DOHH2 (cell line): ENCODE data around the gene FANCL.
"Not testable (repeated sequence)": the region's sequence is repeated elsewhere in the genome, so short reads cannot be mapped to it uniquely, and the experiment has no call there.

Experiments
- H3F3A ChIP-seq: fragments of 200-600 bp; sonication (generic), shearing (Covaris generic); 2 replicates; pipeline ENCODE4 v1.6.0; 2016; ENCODE audit warnings: antibody characterized with exemption, mild to moderate bottlenecking; ENCODE audit not compliant: control insufficient read depth, insufficient read depth
- H3K27ac ChIP-seq: fragments of 200-600 bp; sonication (generic); 2 replicates; pipeline ENCODE4 v1.5.1; 2014; ENCODE audit warnings: low read depth, mild to moderate bottlenecking, low read length, moderate library complexity
- H3K27me3 ChIP-seq: fragments of 200-600 bp; sonication (generic); 2 replicates; pipeline ENCODE4 v1.6.1; 2014; ENCODE audit warnings: mild to moderate bottlenecking, low read length, mixed read lengths; ENCODE audit not compliant: control insufficient read depth
- H3K36me3 ChIP-seq: fragments of 200-600 bp; sonication (generic); 2 replicates; pipeline ENCODE4 v1.6.1; 2014; ENCODE audit warnings: mild to moderate bottlenecking, low read length, moderate library complexity, mixed read lengths; ENCODE audit not compliant: control insufficient read depth
- H3K4me1 ChIP-seq: fragments of 200-600 bp; sonication (generic); 2 replicates; pipeline ENCODE4 v1.6.1; 2014; ENCODE audit warnings: mild to moderate bottlenecking, low read length, mixed read lengths; ENCODE audit not compliant: control insufficient read depth
- H3K4me2 ChIP-seq: fragments of 200-600 bp; sonication (generic); 2 replicates; pipeline ENCODE4 v1.6.0; 2014; ENCODE audit warnings: mild to moderate bottlenecking, low read length, moderate library complexity
- H3K4me3 ChIP-seq: fragments of 200-600 bp; sonication (generic); 2 replicates; pipeline ENCODE4 v1.5.1; 2014; ENCODE audit warnings: mild to moderate bottlenecking, low read length, mixed read lengths
- H3K79me2 ChIP-seq: fragments of 200-600 bp; sonication (generic); 2 replicates; pipeline ENCODE4 v1.6.1; 2014; ENCODE audit warnings: mild to moderate bottlenecking, low read length, mixed read lengths; ENCODE audit not compliant: control insufficient read depth
- H3K9me2 ChIP-seq: fragments of 200-600 bp; sonication (generic); replicated peaks from 2 replicates; pipeline ENCODE4 v1.6.1; 2014; ENCODE audit warnings: mild to moderate bottlenecking, low read length, mixed read lengths; ENCODE audit not compliant: control insufficient read depth
- H3K9me3 ChIP-seq: fragments of 200-600 bp; sonication (generic); 2 replicates; pipeline ENCODE4 v1.6.1; 2014; ENCODE audit warnings: antibody characterized with exemption, low read length, mixed read lengths; ENCODE audit not compliant: control insufficient read depth, insufficient read depth
- H4K20me1 ChIP-seq: fragments of 200-600 bp; sonication (generic); 2 replicates; pipeline ENCODE4 v1.6.0; 2014; ENCODE audit warnings: low read depth, mild to moderate bottlenecking, antibody characterized with exemption, low read length, moderate library complexity; ENCODE audit not compliant: control insufficient read depth, insufficient read depth
- CTCF ChIP-seq: fragments of 200-600 bp; sonication (generic); IDR thresholded peaks from one replicate; pipeline ENCODE4 v1.5.1; 2014; ENCODE audit warnings: antibody characterized with exemption, mild to moderate bottlenecking, low read depth, low read length; ENCODE audit not compliant: poor library complexity, severe bottlenecking
- EZH2phosphoT487 ChIP-seq: fragments of 200-600 bp; sonication (generic); IDR thresholded peaks from 2 replicates; pipeline ENCODE4 v1.6.1; 2017; ENCODE audit warnings: borderline replicate concordance, mild to moderate bottlenecking, antibody characterized with exemption, low read length, moderate library complexity, mixed read lengths

Gene FANCL

GRCh38 chr2:58240670-58241545, at the start of gene FANCL:
Gene FANCL (minus strand): TSS chr2:58241325. CDS start chr2:58241313, 12 bp downstream.
- TF ChIP-seq EZH2phosphoT487 = no peak
- TF ChIP-seq CTCF = peak; percentile 8
- peaks cover 51% of the 10 kb centered on the region for H3K79me2 ChIP-seq
- no peaks in the 10 kb centered on the region for H3F3A ChIP-seq
- peak within 1 kb of the TSS; percentile 88 for H3K27ac ChIP-seq
- H3K9me3 ChIP-seq = no peaks in the 10 kb centered on the region
- peak within 1 kb of the TSS; percentile 67 for H3K4me2 ChIP-seq
- H3K4me1 ChIP-seq = peaks cover 27% of the 10 kb centered on the region
- H4K20me1 ChIP-seq = no peaks in the 10 kb centered on the region
- H3K9me2 ChIP-seq = no peaks in the 10 kb centered on the region
- H3K36me3 ChIP-seq = peaks cover 5% of the 10 kb centered on the region; the same call in 1 of the 2 replicates
- H3K27me3 ChIP-seq = no peaks in the 10 kb centered on the region
- peak within 1 kb of the TSS; percentile 96 for H3K4me3 ChIP-seq

GRCh38 chr2:58289029-58289428, 47.9 kb upstream of the FANCL start:
- no peaks in the 10 kb centered on the region for H4K20me1 ChIP-seq
- H3K4me2 ChIP-seq = no peak overlapping the region
- no peaks in the 10 kb centered on the region for H3F3A ChIP-seq
- H3K9me2 ChIP-seq = no peaks in the 10 kb centered on the region
- H3K27me3 ChIP-seq = no peaks in the 10 kb centered on the region
- H3K9me3 ChIP-seq = no peaks in the 10 kb centered on the region
- H3K27ac ChIP-seq = no peak overlapping the region
- H3K79me2 ChIP-seq = no peaks in the 10 kb centered on the region
- no peak overlapping the region for H3K4me3 ChIP-seq
- no peaks in the 10 kb centered on the region for H3K4me1 ChIP-seq
- H3K36me3 ChIP-seq = no peaks in the 10 kb centered on the region
- no peak for TF ChIP-seq CTCF
- TF ChIP-seq EZH2phosphoT487 = no peak

DNA sequence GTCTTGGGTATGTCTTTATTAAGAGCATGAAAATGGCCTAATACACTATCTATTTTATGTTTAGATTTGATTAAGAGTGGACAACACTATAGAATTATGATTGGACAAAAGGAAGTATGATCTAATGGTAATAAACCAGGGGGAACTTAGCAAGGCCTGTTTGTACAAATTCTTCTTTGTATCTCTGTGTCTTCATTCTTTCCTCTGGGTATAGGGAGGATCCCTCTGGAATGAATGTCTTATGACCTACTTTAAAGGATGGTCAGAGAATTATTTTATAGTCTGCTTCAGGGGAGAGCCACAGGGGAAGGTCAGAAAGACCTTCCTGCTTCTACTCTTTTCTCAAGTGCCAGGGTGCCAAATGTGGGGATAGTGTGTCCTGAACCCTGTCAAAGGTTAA, 42.8 kb upstream of the FANCL start:
- Histone ChIP-seq H3K27ac (no peak overlapping the region), H3F3A (no peaks in the 10 kb centered on the region), H3K9me3 (no peaks in the 10 kb centered on the region), H3K4me3 (no peak overlapping the region), H4K20me1 (no peaks in the 10 kb centered on the region), H3K9me2 (no peaks in the 10 kb centered on the region), H3K4me2 (no peak overlapping the region), H3K27me3 (no peaks in the 10 kb centered on the region), H3K36me3 (no peaks in the 10 kb centered on the region), H3K4me1 (no peaks in the 10 kb centered on the region), H3K79me2 (no peaks in the 10 kb centered on the region)
- TF ChIP-seq CTCF (no peak), EZH2phosphoT487 (no peak)

DNA sequence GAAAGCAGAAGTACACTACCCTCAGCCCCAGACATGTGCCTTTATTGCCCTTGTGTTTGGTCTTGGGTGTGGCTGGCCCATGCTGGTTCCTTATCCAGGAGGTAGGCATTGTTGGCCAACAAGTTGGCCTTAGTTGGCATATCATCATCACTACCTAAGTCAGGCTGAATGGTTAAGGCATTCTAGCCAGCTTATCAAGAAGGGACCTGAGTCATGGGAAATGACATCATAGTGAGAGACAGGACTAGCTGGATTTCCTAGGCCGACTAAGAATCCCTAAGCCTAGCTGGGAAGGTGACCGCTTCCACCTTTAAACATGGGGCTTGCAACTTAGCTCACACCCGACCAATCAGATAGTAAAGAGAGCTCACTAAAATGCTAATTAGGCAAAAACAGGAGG, 34.0 kb upstream of the FANCL start:
- not testable (repeated sequence) for H3F3A ChIP-seq, H4K20me1 ChIP-seq, H3K27ac ChIP-seq, H3K4me2 ChIP-seq, H3K36me3 ChIP-seq, H3K9me2 ChIP-seq, H3K4me3 ChIP-seq, H3K9me3 ChIP-seq, H3K4me1 ChIP-seq, H3K79me2 ChIP-seq, H3K27me3 ChIP-seq
